Activated CD4-positive, alpha-beta T cell treated with anti-CD3 and anti-CD28 coated beads, Interleukin-2, Interleukin-4, amounts not matched to agents 100 ng/mL and 50 ng/mL, durations not matched to agents 16 hours and 8 hours (primary cell): ENCODE results near the gene SKOR1.

Source experiments
- DNase-seq: peaks from one replicate; pipeline ENCODE4 v3.0.0-alpha.2; 2020; ENCODE audit warnings: low spot score

SKOR1 gene

DNA sequence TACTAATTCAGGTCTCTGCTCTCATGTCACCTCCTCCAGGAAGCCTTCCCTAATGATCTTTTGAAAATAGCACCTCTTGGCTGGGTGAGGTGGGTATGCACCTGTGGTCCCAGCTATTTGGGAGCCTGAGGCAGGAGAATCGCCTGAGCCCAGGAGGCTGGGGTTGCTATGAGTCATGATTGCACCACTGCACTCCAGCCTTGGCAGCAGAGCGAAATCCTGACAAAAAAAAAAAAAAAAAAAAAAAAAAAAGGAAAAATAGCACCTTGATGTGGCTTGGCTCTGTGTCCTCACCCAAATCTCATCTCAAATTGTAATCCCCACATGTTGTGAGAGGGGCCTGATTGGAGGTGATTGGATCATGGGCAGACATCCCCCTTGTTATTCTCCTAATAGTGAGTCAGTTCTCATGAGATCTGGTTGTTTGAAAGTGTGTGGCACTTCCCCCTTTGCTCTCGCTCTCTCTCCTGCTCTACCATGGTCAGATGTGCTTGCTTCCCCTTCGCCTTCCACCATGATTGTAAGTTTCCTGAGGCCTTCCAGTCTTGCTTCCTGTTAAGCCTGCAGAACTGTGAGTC, 25.8 kb downstream of the SKOR1 start:
- no peak for DNase-seq

DNA sequence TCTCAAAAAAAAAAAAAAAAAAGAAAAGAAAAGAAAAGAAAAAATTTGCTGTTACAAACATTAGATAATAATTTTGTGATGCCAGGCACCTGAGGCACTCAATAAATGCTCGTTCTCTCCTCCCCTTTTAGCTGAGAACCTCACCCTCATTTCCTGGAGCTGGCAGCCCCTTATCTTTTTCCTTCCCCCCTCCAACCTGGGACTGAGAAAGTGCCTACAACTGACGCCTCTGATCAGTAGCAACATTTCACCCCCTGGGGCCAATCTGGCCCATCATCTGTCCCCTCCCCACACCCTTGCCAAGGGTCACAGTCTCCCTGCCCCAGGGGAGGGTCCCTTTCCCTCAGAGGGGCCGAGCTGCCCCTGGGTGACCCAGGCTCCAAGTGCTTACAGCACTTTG, 27.1 kb downstream of the SKOR1 start:
- DNase-seq: no peak

DNA sequence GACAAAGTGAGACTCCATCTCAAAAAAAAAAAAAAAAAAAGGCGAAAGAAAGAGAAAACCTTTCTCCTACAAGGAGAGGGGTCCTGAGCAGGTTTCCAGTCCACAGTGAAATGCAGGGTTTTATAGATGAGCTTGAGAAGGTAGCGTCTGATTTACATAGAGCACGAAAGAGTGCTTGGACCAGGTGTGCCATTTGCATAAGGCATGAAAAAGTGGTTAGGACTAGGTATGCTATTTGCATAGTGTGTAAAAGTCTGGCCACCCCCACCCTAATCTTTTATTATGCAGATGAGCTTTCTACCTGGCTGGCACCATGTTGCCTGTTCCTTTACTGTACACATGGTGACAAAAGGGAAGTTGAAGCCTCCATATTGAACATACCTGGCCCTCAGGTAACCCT, 28.1 kb downstream of the SKOR1 start:
- DNase-seq: no peak

- no peak for DNase-seq
Measured at GRCh38 chr15:67854358-67854757, 29.0 kb downstream of the SKOR1 start.

GRCh38 chr15:67855842-67856241, 30.5 kb downstream of the SKOR1 start:
- DNase-seq: no peak

DNA sequence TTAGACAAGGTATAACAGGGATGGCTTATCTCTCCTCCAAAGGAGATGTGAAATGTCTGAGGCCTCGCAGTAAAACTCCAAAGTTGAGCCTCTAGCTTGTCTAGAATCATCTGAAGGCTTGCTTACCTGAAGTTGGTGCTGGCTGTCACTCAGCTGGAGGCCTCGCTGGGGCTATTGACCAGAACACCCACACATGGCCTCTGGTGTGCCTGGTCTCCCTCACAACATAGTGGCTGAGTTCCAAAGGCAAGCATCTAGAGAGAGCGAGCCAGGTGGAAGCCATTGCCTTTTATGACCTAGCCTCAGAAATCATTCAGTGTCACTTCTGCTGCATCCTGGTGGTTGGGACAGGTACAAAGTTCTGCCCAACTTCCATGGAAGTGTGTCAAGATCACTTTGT, 31.9 kb downstream of the SKOR1 start:
- no peak for DNase-seq

- no peak for DNase-seq
Measured at GRCh38 chr15:67859331-67859946, 34.1 kb downstream of the SKOR1 start.

DNA sequence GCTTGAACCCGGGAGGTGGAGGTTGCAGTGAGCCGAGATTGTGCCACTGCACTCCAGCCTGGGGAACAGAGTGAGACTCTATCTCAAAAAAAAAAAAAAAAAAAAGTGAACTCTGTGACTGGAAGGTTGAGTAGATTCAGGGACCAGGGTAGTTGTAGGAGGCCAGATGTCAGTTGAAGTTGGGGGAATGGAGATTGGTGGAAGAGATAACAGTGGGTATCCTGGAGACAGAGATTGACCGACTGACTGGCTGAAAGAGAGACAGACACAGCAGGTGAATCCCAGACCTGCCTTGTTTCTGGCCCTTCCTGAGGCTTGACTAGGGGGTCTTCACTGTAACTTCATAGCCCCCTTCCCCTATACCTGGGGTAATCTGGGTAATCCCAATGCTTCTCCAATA, 36.7 kb downstream of the SKOR1 start:
- no peak for DNase-seq

DNA sequence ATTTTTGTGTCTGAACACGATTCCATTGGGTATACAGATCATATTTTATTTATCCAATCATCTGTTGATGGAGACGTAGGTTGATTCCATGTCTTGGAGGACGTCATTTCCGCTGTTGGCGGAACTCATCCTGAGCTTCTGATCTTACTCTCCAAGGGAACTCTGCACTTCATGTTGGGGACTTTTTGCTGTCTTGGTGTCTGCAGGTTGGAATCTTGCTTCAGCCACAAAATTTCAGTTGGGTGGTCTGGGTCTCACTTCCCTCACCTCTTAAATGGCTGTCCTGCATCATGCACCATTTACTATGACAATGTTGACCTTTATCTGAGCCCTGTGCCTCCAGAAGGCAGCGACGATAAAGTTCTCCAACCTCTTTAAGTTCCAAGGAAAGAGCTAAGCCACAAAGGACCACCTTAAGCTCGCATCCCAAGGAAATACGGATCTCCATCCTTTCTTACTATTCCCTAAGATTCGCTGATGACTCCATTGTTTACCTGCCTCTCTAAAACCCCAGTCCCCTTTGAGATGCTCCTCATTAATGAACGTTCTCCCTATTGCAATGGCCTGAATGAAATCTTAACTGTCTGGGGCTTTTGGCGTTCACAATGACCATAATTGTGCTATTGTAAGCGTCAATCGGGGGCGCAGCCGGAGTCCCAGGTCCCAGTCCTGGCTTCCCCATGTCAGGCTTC, 37.6 kb downstream of the SKOR1 start:
- DNase-seq: no peak

DNA sequence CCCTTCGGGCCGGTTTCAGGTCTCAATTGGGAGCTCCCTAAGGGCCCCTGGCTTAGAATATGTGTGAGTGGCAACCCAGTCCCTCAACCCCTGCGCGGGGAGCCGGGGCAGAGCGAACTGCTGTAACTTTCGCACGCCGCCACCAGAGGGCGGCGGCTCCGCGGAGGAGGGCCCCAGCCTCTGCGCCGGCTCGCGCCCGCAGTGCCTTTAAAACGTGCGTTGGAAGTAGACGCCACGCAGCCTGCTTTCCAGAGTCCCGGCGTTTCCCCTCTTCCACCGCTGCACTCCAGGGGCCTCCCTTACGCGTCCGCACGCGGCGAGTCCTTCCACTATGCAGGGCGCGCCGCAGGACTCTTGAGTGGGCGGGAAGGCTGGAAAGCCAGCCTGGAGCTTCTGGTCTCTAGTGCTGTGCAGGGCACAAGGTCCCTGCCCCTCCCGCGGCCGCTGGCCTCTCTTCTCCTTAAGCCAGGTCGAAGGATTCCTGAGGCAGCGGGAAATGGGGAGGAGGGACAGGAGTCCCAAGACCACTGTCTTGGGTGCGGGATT, 38.2 kb downstream of the SKOR1 start:
- DNase-seq: peak; percentile 72

DNA sequence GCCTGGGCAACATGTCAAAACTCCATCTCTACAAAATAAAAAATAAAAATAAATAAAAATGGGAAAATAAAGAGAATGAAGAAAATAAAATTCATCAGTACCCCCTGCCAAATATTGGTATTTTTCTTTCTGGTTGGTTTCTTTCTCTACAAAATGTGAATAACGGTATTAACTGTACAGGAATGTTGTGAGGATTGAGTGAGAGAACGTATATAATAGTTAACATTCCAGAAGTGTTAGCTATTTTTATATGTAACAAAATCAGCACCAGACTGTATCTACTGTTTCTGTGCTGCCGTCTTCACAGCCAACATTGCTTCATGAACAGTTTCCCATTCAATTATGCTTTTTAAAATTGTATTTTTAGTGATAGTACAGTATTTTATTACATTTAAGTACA, 40.0 kb downstream of the SKOR1 start:
- DNase-seq: no peak

GRCh38 chr15:67865766-67866165, 40.5 kb downstream of the SKOR1 start:
- no peak for DNase-seq

GRCh38 chr15:67869701-67870100, 44.4 kb downstream of the SKOR1 start:
- no peak for DNase-seq

- no peak for DNase-seq
Measured at GRCh38 chr15:67870868-67871408, 45.6 kb downstream of the SKOR1 start.

DNA sequence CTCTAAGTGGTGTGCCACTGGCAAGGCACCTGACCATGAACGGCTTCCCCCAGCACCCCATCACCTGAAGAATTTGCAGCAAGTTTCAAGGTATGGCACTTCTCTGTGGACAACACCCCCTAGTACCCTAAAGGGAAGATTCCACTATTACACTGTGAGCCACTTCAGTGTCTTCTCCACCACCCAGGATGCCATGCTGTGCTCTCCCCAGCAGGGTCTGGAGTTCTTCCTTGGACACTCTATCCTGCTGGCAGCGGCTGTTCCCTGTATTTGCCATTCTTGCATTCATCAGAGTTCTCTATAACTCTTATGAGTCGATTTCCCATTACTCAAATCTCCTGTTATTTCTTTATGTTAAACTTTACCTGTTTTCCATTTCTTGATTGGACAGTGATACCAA, 48.5 kb downstream of the SKOR1 start:
- no peak for DNase-seq

GRCh38 chr15:67878712-67879206, 53.5 kb downstream of the SKOR1 start:
- no peak for DNase-seq

DNA sequence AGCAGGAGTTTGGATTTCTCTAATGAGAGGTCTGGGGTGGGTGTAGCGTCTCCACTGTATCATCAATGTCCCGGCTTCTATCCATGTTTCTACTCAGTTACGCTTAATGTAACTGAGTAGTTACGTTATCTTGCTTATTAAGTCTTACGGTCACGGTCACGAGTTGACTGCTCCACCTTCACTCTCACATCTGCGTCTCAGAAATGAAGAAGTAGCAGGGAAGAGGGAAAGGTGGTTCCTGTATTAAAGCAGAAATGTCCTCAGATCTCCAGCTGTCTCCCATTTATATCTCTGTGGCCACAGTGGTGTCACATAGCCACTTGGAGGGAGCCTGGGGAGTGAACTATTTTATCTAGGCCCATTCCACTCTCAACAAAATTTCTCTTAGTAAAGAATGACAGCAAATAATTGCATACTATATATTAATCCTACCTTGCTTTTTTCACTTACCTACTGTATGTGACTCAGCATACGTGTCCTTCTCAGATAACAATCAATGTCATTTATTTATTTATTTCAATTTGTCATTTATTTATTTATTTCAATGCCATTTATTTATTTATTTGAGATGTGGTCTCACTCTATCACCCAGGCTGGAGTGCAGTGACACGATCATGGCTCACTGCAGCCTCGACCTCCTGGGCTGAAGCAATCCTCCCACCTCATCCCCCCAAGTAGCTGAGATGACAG, 54.3 kb downstream of the SKOR1 start:
- no peak for DNase-seq

- DNase-seq: no peak
Measured at GRCh38 chr15:67880651-67881182, 55.4 kb downstream of the SKOR1 start.

GRCh38 chr15:67882487-67883233, 57.4 kb downstream of the SKOR1 start:
- DNase-seq: peak; percentile 25

- DNase-seq: no peak
Measured at GRCh38 chr15:67883234-67883773, 58.0 kb downstream of the SKOR1 start.

GRCh38 chr15:67884009-67884408, 58.7 kb downstream of the SKOR1 start:
- DNase-seq: no peak
